H1 (cell line): Measurements from ENCODE around the gene PLCB4.

Source experiments
- CEBPB ChIP-seq: IDR thresholded peaks from 2 replicates; pipeline ENCODE4 v1.6.1; 2012; ENCODE audit warnings: low read depth, low read length
- POLR2AphosphoS5 ChIP-seq: IDR thresholded peaks from 2 replicates; pipeline ENCODE4 v1.6.1; 2011; ENCODE audit warnings: low read depth, low read length
- RAD21 ChIP-seq, 2 experiments: IDR thresholded peaks in 1 of 2; conservative IDR thresholded peaks in 1 of 2; 2 replicates each; pipeline ENCODE4 v1.6.1; 2011; ENCODE audit warnings: low read depth in 2 of 2, low read length in 2 of 2, improper control_type of control experiment in 1 of 2, inconsistent platforms in 1 of 2, mild to moderate bottlenecking in 1 of 2, moderate library complexity in 1 of 2
- RFX5 ChIP-seq: IDR thresholded peaks from 2 replicates; pipeline ENCODE4 v1.6.1; 2011; ENCODE audit warnings: low read depth, low read length, improper control_type of control experiment, borderline replicate concordance
- SP4 ChIP-seq: IDR thresholded peaks from 2 replicates; pipeline ENCODE4 v1.6.1; 2012; ENCODE audit warnings: low read length, inconsistent platforms

GRCh38 chr20:9227896-9228615, 159.2 kb downstream of the PLCB4 start:
- TF ChIP-seq RAD21 (IDR thresholded peaks at IDR 0.05 in 1 of 2, conservative IDR thresholded peaks at IDR 0.05 in 1 of 2; ENCODE audit: low read depth in 2 of 2, low read length in 2 of 2) (no peak), POLR2AphosphoS5 (no peak), CEBPB (no peak), RFX5 (no peak), SP4 (no peak)
